NCI-H524 (cell line): ENCODE data around the gene KDR.

Experiments used
- DNase-seq, 2 experiments: peaks; one replicate each; lab custom pipeline; 2025; lab: John Stamatoyannopoulos, UW

Gene KDR

GRCh38 chr4:55029821-55030503 is 95.4 kb downstream of the KDR start:
- DNase-seq, result no peak

- no peak for DNase-seq
Measured at GRCh38 chr4:55029321-55029720, 96.1 kb downstream of the KDR start.
